HEK293 (cell line): ENCODE results near the gene RUNX1.

ENCODE experiments used
- CTCF ChIA-PET: fragments of 350-600 bp; formaldehyde crosslinking; extraction: SDS; loops from one replicate; lab custom pipeline; 2021; ENCODE audit warnings: antibody characterized with exemption; lab: Yijun Ruan, JAX
- POLR2A ChIA-PET: fragments of 300-600 bp; formaldehyde crosslinking; extraction: SDS; loops from one replicate; lab custom pipeline; 2020; ENCODE audit warnings: antibody characterized with exemption, inconsistent platforms; lab: Yijun Ruan, JAX
- H3K27ac ChIP-seq: fragments of 200-500 bp; sonication (Bioruptor generic); 2 replicates; pipeline ENCODE4 v1.5.1; 2014; ENCODE audit warnings: low read depth, low read length, control low read depth, inconsistent platforms; ENCODE audit errors: extremely low read depth
- H3K36me3 ChIP-seq, 2 experiments: fragments of 200-500 bp in 1 of 2; sonication (Bioruptor generic) in 1 of 2; 1 replicate in 1 of 2; 2 replicates in 1 of 2; pipeline ENCODE4 v1.5.1; 2014 to 2017; ENCODE audit warnings: inconsistent platforms in 2 of 2, low read length in 2 of 2; ENCODE audit not compliant: control insufficient read depth in 2 of 2, insufficient read depth in 1 of 2
- H3K4me1 ChIP-seq: fragments of 200-500 bp; sonication (Bioruptor generic); 2 replicates; pipeline ENCODE4 v1.5.1; 2014; ENCODE audit warnings: mild to moderate bottlenecking, low read length, inconsistent platforms; ENCODE audit not compliant: control insufficient read depth, insufficient read depth
- H3K4me3 ChIP-seq: 2 replicates; pipeline ENCODE4 v1.5.1; 2011; ENCODE audit warnings: low read depth, mild to moderate bottlenecking, control low read depth, low read length, moderate library complexity
- H3K9me3 ChIP-seq: fragments of 200-500 bp; sonication (Bioruptor generic); 2 replicates; pipeline ENCODE4 v1.5.1; 2014; ENCODE audit warnings: low read depth, low read length, inconsistent platforms; ENCODE audit not compliant: control insufficient read depth, insufficient read depth
- IKZF3 ChIP-seq: fragments of 450-650 bp; IDR thresholded peaks from 2 replicates; pipeline ENCODE4 v1.5.0; 2018; ENCODE audit warnings: missing biosample characterization, mild to moderate bottlenecking, missing genetic modification characterization, moderate library complexity
- MEIS1 ChIP-seq: sonication (generic); formaldehyde crosslinking; IDR thresholded peaks from 2 replicates; pipeline ENCODE4 v1.8.1; 2022; ENCODE audit warnings: missing genetic modification reagents, mild to moderate bottlenecking, borderline replicate concordance
- RBAK ChIP-seq: fragments of 450-650 bp; formaldehyde crosslinking; IDR thresholded peaks from 2 replicates; pipeline ENCODE4 v1.5.1; 2016; ENCODE audit warnings: missing biosample characterization, missing genetic modification characterization
- ZBTB20 ChIP-seq: fragments of 450-650 bp; formaldehyde crosslinking; IDR thresholded peaks from 2 replicates; pipeline ENCODE4 v1.5.1; 2016; ENCODE audit warnings: missing biosample characterization, missing genetic modification characterization
- ZFP3 ChIP-seq: fragments of 450-650 bp; formaldehyde crosslinking; IDR thresholded peaks from 2 replicates; pipeline ENCODE4 v1.5.1; 2016; ENCODE audit warnings: low read depth, missing biosample characterization, missing genetic modification characterization
- ZIC2 ChIP-seq: fragments of 450-650 bp; formaldehyde crosslinking; IDR thresholded peaks from 2 replicates; pipeline ENCODE4 v1.5.1; 2016; ENCODE audit warnings: missing biosample characterization, missing genetic modification characterization
- ZNF138 ChIP-seq: fragments of 450-650 bp; formaldehyde crosslinking; IDR thresholded peaks from 2 replicates; pipeline ENCODE4 v1.5.1; 2016; ENCODE audit warnings: missing biosample characterization, missing genetic modification characterization, borderline replicate concordance
- ZNF157 ChIP-seq: fragments of 450-650 bp; formaldehyde crosslinking; IDR thresholded peaks from 2 replicates; pipeline ENCODE4 v1.5.1; 2016; ENCODE audit warnings: missing biosample characterization, missing genetic modification characterization
- ZNF292 ChIP-seq: fragments of 450-650 bp; formaldehyde crosslinking; IDR thresholded peaks from 2 replicates; pipeline ENCODE4 v1.5.1; 2016; ENCODE audit warnings: low read depth, missing biosample characterization, missing genetic modification characterization, borderline replicate concordance
- ZNF350 ChIP-seq: fragments of 450-650 bp; formaldehyde crosslinking; IDR thresholded peaks from 2 replicates; pipeline ENCODE4 v1.5.0; 2017; ENCODE audit warnings: missing biosample characterization, mild to moderate bottlenecking, missing genetic modification characterization
- ZNF354C ChIP-seq: fragments of 450-650 bp; formaldehyde crosslinking; IDR thresholded peaks from 2 replicates; pipeline ENCODE4 v1.5.1; 2016; ENCODE audit warnings: missing biosample characterization, missing genetic modification characterization, low read depth, borderline replicate concordance
- ZNF391 ChIP-seq: fragments of 450-650 bp; formaldehyde crosslinking; IDR thresholded peaks from 2 replicates; pipeline ENCODE4 v1.5.1; 2016; ENCODE audit warnings: low read depth, missing biosample characterization, missing genetic modification characterization, borderline replicate concordance
- ZNF521 ChIP-seq: fragments of 450-650 bp; formaldehyde crosslinking; IDR thresholded peaks from 2 replicates; pipeline ENCODE4 v1.5.1; 2017; ENCODE audit warnings: missing biosample characterization, mild to moderate bottlenecking, missing genetic modification characterization
- ZNF768 ChIP-seq: fragments of 450-650 bp; formaldehyde crosslinking; IDR thresholded peaks from 2 replicates; pipeline ENCODE4 v1.5.1; 2018; ENCODE audit warnings: missing biosample characterization, mild to moderate bottlenecking, missing genetic modification characterization
- ZSCAN23 ChIP-seq: fragments of 450-650 bp; formaldehyde crosslinking; IDR thresholded peaks from 2 replicates; pipeline ENCODE4 v1.5.1; 2016; ENCODE audit warnings: missing biosample characterization, missing genetic modification characterization
- TF ChIP-seq, protein P1 (sequence below): fragments of 450-650 bp; formaldehyde crosslinking; IDR thresholded peaks from 2 replicates; pipeline ENCODE4 v1.5.1; 2016; ENCODE audit warnings: missing biosample characterization, missing genetic modification characterization, borderline replicate concordance
- TF ChIP-seq, protein P2 (sequence below): fragments of 450-650 bp; formaldehyde crosslinking; IDR thresholded peaks from 2 replicates; pipeline ENCODE4 v1.5.1; 2016; ENCODE audit warnings: missing biosample characterization, missing genetic modification characterization
- TF ChIP-seq, protein P3 (sequence below): fragments of 450-650 bp; formaldehyde crosslinking; IDR thresholded peaks from 2 replicates; pipeline ENCODE4 v1.5.1; 2016; ENCODE audit warnings: missing biosample characterization, missing genetic modification characterization
- TF ChIP-seq, protein P4 (sequence below): fragments of 450-650 bp; formaldehyde crosslinking; IDR thresholded peaks from 2 replicates; pipeline ENCODE4 v1.5.1; 2016; ENCODE audit warnings: missing biosample characterization, missing genetic modification characterization

RUNX1 gene

DNA sequence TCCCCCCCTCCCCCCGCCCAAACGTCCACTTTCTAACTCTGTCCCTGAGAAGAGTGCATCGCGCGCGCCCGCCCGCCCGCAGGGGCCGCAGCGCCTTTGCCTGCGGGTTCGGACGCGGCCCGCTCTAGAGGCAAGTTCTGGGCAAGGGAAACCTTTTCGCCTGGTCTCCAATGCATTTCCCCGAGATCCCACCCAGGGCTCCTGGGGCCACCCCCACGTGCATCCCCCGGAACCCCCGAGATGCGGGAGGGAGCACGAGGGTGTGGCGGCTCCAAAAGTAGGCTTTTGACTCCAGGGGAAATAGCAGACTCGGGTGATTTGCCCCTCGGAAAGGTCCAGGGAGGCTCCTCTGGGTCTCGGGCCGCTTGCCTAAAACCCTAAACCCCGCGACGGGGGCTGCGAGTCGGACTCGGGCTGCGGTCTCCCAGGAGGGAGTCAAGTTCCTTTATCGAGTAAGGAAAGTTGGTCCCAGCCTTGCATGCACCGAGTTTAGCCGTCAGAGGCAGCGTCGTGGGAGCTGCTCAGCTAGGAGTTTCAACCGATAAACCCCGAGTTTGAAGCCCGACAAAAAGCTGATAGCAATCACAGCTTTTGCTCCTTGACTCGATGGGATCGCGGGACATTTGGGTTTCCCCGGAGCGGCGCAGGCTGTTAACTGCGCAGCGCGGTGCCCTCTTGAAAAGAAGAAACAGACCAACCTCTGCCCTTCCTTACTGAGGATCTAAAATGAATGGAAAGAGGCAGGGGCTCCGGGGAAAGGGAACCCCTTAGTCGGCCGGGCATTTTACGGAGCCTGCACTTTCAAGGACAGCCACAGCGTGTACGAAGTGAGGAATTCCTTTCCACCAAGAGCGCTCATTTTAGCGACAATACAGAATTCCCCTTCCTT is 158.1 kb downstream of the RUNX1 start:
- peak overlapping the region; percentile 34 for H3K4me3 ChIP-seq
- TF ChIP-seq ZNF768 (tag by site-specific recombination) (no peak), ZIC2 (tag by site-specific recombination) (0 out of 2 replicates have a peak, but pooled peaks have one; percentile 17), ZNF354C (no peak), ZNF292 (no peak), ZNF157 (no peak), ZFP3 (tag by site-specific recombination) (no peak), ZNF521 (tag by site-specific recombination) (no peak), ZSCAN23 (tag by site-specific recombination) (no peak), MEIS1 (CRISPR knock-in tag) (no peak), ZNF391 (tag by site-specific recombination) (no peak), IKZF3 (tag by site-specific recombination) (peak; percentile 9; the same call in 1 of the 2 replicates), ZNF138 (tag by site-specific recombination) (no peak), ZNF350 (tag by site-specific recombination) (no peak), RBAK (tag by site-specific recombination) (no peak), ZBTB20 (tag by site-specific recombination) (peak; percentile 68)
- TF ChIP-seq, protein P1, sequence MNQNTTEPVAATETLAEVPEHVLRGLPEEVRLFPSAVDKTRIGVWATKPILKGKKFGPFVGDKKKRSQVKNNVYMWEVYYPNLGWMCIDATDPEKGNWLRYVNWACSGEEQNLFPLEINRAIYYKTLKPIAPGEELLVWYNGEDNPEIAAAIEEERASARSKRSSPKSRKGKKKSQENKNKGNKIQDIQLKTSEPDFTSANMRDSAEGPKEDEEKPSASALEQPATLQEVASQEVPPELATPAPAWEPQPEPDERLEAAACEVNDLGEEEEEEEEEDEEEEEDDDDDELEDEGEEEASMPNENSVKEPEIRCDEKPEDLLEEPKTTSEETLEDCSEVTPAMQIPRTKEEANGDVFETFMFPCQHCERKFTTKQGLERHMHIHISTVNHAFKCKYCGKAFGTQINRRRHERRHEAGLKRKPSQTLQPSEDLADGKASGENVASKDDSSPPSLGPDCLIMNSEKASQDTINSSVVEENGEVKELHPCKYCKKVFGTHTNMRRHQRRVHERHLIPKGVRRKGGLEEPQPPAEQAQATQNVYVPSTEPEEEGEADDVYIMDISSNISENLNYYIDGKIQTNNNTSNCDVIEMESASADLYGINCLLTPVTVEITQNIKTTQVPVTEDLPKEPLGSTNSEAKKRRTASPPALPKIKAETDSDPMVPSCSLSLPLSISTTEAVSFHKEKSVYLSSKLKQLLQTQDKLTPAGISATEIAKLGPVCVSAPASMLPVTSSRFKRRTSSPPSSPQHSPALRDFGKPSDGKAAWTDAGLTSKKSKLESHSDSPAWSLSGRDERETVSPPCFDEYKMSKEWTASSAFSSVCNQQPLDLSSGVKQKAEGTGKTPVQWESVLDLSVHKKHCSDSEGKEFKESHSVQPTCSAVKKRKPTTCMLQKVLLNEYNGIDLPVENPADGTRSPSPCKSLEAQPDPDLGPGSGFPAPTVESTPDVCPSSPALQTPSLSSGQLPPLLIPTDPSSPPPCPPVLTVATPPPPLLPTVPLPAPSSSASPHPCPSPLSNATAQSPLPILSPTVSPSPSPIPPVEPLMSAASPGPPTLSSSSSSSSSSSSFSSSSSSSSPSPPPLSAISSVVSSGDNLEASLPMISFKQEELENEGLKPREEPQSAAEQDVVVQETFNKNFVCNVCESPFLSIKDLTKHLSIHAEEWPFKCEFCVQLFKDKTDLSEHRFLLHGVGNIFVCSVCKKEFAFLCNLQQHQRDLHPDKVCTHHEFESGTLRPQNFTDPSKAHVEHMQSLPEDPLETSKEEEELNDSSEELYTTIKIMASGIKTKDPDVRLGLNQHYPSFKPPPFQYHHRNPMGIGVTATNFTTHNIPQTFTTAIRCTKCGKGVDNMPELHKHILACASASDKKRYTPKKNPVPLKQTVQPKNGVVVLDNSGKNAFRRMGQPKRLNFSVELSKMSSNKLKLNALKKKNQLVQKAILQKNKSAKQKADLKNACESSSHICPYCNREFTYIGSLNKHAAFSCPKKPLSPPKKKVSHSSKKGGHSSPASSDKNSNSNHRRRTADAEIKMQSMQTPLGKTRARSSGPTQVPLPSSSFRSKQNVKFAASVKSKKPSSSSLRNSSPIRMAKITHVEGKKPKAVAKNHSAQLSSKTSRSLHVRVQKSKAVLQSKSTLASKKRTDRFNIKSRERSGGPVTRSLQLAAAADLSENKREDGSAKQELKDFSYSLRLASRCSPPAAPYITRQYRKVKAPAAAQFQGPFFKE (tag by site-specific recombination), result no peak
- TF ChIP-seq, protein P2, sequence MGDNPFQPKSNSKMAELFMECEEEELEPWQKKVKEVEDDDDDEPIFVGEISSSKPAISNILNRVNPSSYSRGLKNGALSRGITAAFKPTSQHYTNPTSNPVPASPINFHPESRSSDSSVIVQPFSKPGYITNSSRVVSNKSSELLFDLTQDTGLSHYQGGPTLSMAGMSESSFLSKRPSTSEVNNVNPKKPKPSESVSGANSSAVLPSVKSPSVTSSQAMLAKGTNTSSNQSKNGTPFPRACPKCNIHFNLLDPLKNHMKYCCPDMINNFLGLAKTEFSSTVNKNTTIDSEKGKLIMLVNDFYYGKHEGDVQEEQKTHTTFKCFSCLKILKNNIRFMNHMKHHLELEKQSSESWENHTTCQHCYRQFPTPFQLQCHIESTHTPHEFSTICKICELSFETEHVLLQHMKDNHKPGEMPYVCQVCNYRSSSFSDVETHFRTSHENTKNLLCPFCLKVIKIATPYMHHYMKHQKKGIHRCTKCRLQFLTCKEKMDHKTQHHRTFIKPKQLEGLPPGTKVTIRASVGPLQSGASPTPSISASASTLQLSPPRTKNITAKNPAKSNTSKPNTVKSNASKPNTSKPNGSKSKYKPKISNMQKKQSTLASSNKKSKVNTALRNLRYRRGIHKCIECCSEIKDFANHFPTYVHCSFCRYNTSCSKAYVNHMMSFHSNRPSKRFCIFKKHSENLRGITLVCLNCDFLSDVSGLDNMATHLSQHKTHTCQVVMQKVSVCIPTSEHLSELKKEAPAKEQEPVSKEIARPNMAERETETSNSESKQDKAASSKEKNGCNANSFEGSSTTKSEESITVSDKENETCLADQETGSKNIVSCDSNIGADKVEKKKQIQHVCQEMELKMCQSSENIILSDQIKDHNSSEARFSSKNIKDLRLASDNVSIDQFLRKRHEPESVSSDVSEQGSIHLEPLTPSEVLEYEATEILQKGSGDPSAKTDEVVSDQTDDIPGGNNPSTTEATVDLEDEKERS (tag by site-specific recombination), result no peak
- TF ChIP-seq, protein P3, sequence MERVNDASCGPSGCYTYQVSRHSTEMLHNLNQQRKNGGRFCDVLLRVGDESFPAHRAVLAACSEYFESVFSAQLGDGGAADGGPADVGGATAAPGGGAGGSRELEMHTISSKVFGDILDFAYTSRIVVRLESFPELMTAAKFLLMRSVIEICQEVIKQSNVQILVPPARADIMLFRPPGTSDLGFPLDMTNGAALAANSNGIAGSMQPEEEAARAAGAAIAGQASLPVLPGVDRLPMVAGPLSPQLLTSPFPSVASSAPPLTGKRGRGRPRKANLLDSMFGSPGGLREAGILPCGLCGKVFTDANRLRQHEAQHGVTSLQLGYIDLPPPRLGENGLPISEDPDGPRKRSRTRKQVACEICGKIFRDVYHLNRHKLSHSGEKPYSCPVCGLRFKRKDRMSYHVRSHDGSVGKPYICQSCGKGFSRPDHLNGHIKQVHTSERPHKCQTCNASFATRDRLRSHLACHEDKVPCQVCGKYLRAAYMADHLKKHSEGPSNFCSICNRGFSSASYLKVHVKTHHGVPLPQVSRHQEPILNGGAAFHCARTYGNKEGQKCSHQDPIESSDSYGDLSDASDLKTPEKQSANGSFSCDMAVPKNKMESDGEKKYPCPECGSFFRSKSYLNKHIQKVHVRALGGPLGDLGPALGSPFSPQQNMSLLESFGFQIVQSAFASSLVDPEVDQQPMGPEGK (tag by site-specific recombination), result 0 out of 2 replicates have a peak, but pooled peaks have one; percentile 24
- TF ChIP-seq, protein P4, sequence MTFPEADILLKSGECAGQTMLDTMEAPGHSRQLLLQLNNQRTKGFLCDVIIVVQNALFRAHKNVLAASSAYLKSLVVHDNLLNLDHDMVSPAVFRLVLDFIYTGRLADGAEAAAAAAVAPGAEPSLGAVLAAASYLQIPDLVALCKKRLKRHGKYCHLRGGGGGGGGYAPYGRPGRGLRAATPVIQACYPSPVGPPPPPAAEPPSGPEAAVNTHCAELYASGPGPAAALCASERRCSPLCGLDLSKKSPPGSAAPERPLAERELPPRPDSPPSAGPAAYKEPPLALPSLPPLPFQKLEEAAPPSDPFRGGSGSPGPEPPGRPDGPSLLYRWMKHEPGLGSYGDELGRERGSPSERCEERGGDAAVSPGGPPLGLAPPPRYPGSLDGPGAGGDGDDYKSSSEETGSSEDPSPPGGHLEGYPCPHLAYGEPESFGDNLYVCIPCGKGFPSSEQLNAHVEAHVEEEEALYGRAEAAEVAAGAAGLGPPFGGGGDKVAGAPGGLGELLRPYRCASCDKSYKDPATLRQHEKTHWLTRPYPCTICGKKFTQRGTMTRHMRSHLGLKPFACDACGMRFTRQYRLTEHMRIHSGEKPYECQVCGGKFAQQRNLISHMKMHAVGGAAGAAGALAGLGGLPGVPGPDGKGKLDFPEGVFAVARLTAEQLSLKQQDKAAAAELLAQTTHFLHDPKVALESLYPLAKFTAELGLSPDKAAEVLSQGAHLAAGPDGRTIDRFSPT (tag by site-specific recombination), result no peak

More for the DNA sequence above, 158.1 kb downstream of the RUNX1 start:
- Histone ChIP-seq H3K36me3 (no peaks in the 10 kb centered on the region), H3K4me1 (peaks cover 5% of the 10 kb centered on the region; the same call in 1 of the 2 replicates), H3K27ac (no peak overlapping the region; the same call in 1 of the 2 replicates), H3K9me3 (no peaks in the 10 kb centered on the region)
- CTCF ChIA-PET, result interaction anchor here (0.6 to 2.6 kb wide), 13 partner anchors 12 to 1057 kb away, joined by 3 to 14 read pairs (median 4); no protein-coding TSS in a partner anchor
- POLR2A ChIA-PET, result interaction anchor here (1.6 to 2.6 kb wide), 2 partner anchors 509 to 949 kb away, joined by 8 to 11 read pairs; no protein-coding TSS in a partner anchor
